Measurements from ENCODE around the gene ZMYM1.
"Not testable (repeated sequence)": the region's sequence is repeated elsewhere in the genome, so short reads cannot be mapped to it uniquely, and the experiment has no call there.

The ZMYM1 gene

DNA sequence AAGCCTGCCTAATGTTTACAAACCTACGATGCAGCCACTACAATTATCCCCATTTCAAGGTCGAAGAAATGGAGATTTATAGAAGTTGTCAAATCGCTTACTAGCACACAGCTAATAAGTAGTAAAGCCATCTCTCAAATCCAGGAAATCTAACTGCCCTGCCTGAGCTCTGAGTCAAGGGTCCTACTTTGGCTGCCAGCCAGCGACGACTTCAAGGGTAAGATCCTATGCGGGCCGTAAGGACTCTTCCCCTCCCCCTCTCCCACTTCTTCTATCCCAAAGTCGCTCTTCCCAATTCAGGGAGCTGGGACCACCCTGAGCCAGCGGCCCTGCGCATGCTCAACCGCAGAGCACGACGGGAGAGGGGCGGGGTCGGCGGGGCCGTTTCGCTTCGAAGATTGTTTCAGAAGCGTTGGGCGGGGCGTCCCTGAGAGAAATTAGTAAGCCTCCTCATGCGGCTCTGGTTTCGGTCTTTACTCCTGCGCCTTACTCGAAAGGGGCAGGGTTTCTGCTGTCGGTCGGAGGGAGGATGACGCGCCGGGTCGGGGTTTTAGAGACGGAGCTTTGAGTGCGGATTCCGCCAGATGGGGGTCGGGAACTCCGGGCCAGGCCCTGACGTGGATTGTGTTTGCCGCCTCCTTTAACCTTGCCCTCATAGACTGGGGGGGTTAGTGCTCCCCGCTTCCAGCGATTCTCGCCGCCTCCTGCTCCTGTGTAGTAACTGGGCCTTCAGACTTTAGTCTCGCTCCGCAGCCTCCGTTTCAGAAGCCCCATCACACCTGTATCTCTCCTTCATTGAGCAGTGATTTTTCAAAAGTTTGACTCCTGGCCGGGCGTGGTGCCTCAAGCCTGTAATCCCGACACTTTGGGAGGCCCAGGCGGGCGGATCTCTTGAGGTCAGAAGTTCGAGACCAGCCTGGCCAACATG lies at the start of gene ZMYM1:
TSS of gene ZMYM1 (plus strand) at position 383 of the 928 bp plus-strand sequence. CDS start 14,603 bp downstream, outside the sequence.
- peak within 1 kb of the TSS; percentile 54 to 95 (median 88) for H3K27ac ChIP-seq
- peak within 1 kb of the TSS; percentile 44 to 79 (median 63) for H3K4me3 ChIP-seq

DNA sequence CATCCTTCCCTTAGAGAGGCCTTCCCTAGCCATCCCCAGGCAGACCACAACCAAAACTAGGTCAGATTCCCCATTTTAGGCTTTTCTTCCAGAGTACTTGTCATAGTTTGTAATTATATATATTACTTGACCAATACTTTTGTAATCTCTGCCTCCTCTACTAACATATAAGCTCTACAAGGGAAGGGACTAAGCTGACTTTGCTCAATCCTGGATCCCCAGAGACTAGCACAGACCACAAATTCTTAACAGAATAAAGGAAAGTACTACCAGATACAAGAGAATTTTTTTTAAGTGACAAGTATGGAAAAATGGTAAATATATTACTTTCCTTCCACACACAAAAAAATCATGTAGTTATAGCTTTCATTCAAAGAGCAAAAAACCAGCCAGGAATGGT lies 49.4 kb upstream of the ZMYM1 start:
- peak overlapping the region in 3 of 7 experiments; percentile 65 to 81 (median 73) for H3K4me3 ChIP-seq

DNA sequence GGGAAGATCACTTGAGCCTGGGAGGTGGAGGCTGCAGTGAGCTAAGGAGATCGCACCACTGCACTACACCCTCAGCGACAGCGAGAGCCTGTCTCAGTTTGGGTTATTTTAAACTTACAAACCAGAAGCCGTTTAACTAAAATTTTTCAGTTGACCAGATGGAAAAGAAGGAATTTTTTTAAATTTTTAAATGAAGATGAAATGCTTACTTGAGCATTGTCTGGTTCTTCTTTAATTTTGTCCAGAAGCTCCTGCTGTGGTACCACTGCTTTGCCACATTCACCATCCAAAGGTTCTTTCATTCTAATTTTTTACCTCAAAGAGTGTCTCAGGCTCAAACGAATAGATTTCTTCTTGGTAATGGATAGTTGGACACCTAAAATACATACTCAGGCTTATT lies 48.8 kb upstream of the ZMYM1 start:
- Histone ChIP-seq H3K4me3 (peak overlapping the region in 6 of 7 experiments; percentile 55 to 81 (median 71)), H3K27ac (peak overlapping the region in 19 of 21 experiments; percentile 77 to 98 (median 94))

More for the DNA sequence above, 49.4 kb upstream of the ZMYM1 start:
- H3K27ac ChIP-seq = peak overlapping the region in 5 of 21 experiments; percentile 86 to 97 (median 94)

DNA sequence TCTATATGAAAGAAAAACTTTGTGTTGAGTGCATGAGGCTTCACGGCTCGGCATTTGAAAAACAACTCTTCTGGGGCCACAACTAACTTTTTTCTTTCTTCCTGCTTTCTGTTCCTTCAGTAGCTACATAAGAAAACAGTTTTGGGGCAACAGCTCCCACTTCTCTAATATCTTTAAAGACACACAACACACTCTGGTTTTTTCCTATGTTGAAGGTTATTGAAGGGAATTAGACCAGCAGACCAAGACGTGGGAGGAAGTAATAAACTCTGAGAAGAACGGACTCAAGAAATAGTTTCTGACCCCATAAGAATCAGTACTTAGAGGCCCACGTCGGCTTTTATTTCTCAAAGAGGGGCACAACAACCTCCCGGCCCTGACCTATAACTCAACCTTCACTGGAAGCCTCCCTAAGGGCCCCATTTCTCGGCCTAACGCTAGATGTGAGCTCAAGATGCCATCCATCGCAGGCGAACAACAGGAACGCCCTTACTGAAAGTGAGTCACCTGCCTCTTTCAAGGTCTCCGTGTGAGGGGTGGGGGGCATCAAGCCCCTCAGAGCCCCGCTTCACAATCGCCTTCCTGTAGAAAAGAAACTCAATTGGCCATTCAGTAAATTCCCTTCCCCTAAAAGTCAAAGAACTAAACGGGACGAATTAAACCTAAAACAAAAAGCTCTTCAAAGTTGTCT lies 48.3 kb upstream of the ZMYM1 start:
- peak overlapping the region; percentile 0 to 98 (median 94) for H3K27ac ChIP-seq
- H3K4me3 ChIP-seq = peak overlapping the region; percentile 55 to 81 (median 69)

DNA sequence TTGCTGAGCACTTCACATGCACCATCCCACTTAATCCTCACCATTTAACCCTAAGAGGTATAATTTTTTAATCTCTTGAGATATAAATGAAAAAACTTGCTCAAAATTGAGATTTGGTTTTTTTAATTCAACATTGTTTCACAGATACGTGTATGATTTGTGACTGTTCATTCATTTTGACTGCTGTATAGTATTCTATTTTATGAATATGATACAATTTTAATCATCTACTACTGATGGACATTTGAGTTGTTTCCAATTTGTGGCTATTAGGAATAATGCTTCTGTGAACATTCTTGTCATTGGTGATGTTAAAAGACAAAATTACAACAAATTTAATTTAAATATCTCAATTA lies 46.8 kb upstream of the ZMYM1 start:
- peak overlapping the region in 4 of 7 experiments; percentile 57 to 81 (median 69) for H3K4me3 ChIP-seq
- H3K27ac ChIP-seq = no peak overlapping the region

DNA sequence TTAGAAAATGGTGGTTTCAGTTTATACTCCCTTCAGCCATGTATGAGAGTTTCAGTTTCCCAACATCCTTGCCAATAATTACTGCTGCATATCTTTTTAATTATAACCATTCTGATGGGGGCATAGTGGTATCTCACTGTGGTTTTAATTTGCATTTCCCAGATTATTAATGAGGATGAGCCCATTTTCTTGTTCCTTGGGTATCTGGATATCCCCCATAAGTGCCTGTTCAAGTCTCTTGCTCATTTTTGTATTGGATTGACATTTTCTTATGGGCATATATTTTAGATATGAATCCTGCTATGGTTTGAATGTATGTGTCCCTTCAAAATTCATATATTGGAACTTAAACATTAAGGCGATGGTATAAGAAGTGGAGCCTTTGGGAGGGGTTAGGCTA lies 45.8 kb upstream of the ZMYM1 start:
- Histone ChIP-seq H3K4me3 (no peak overlapping the region), H3K27ac (no peak overlapping the region)

DNA sequence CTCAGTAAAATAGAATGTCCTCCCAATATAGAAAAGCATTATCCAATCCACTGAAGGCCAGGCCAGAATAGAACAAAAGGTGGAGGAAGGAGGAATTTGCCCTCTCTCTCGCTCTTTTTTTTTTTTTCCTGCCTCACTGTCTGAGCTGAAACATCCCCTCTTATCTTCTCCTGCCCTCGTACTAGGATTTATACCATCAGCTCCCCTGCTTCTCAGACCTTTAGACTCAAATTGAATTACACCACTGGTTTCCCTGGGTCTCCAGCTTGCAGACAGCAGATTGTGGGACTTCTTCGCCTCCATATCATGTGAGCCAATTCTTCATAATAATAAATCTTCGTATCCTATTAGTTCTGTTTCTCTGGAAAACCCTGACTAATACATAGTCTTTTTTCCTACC lies 42.6 kb upstream of the ZMYM1 start:
- H3K4me3 ChIP-seq = no peak overlapping the region
- no peak overlapping the region for H3K27ac ChIP-seq

DNA sequence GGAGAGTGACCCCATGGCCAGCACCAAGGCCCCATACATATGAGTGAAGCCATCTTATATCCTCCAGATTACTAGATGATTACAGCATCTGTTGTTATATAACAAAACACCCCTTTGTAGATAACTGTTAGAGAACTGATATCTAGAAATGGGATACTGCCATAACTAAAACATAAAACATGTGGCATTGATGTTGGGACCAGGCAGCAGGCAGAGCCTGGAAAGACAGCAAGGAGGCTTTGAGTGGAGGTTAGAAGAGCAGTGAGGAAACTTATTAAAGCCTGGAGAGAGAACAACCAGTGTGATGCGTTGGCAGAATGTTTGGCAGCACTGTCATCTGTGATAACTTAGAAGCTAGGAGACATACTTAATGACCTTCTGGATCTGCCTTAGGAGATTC lies 42.0 kb upstream of the ZMYM1 start:
- H3K27ac ChIP-seq = no peak overlapping the region
- H3K4me3 ChIP-seq = no peak overlapping the region

DNA sequence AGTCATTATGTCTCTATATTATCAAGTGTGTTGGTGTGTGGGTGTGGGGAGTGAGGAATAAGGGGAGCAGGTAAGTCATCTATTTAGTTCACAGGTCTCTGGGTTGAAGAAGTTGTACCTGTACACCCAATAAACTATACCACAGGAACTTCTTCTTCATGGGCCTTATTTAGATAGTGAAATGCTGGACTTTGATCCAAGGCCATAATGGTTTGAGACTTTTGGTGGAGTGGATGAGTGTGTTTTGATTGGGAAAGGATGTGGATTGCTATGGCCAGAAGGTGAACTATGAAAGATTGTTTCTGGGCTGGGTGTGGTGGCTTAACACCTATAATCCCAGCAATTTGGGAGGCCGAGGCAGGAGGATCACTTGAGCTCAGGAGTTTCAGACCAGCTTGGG lies 40.5 kb upstream of the ZMYM1 start:
- H3K27ac ChIP-seq = no peak overlapping the region

DNA sequence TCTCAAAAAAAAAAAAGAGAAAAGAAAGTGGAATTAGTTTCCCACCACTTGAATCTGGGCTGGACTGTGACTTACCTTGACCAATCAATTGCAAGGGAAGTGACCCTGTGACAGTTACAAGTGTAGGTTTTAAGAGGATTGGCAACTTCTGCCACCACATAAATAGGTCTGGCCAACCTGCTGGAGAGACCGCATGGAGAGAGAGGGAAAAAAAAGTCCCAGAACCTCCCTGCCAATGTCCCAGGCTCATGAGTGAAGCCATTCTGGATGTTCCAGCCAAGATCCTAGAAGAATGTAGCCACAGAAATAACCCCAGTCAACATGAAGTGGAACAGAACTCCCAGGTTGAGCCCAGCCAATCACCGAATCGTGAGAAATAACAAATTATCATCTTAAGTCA lies 35.7 kb upstream of the ZMYM1 start:
- H3K27ac ChIP-seq = no peak overlapping the region
- no peak overlapping the region for H3K4me3 ChIP-seq

More for the DNA sequence above, 40.5 kb upstream of the ZMYM1 start:
- H3K4me3 ChIP-seq = no peak overlapping the region

DNA sequence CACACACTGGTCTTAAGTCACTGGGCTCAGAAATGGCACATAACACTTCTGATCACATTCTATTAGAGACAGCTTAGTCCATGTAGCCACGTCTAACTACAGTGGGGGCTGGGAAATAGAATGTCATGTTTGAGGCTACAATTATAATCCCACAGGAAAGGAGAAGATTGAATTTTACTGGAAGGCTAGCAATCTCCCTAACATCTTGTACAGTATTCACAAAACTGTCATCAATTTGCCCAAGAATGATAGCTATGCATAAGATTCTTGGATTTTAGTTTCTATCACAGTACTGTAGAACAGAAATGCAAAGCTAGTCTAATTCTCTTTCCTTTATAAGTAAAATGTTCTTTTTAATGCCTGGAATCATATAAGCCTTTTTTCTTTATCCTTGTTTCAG lies 34.8 kb upstream of the ZMYM1 start:
- H3K4me3 ChIP-seq = no peak overlapping the region
- no peak overlapping the region for H3K27ac ChIP-seq

DNA sequence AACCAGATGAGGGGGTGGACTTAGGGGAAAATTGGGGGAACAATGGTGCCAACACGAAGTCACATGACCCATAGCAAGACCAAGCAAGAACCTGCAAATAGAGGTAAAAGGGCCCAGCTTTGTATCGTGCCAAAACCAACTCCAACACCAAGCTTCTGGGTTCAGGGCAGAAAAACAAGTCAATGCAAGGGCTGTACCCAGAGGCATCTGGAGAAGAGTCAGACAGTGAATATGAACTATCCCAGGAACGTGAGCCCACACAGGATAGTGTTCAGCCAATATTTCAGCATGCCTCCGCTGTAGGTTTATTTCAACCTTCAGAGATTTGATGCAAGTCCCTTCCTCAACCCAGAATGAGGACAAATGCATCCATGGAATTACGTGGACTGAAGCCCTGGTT lies 32.5 kb upstream of the ZMYM1 start:
- H3K27ac ChIP-seq = peak overlapping the region in 11 of 21 experiments; percentile 5 to 67 (median 49)
- no peak overlapping the region for H3K4me3 ChIP-seq

DNA sequence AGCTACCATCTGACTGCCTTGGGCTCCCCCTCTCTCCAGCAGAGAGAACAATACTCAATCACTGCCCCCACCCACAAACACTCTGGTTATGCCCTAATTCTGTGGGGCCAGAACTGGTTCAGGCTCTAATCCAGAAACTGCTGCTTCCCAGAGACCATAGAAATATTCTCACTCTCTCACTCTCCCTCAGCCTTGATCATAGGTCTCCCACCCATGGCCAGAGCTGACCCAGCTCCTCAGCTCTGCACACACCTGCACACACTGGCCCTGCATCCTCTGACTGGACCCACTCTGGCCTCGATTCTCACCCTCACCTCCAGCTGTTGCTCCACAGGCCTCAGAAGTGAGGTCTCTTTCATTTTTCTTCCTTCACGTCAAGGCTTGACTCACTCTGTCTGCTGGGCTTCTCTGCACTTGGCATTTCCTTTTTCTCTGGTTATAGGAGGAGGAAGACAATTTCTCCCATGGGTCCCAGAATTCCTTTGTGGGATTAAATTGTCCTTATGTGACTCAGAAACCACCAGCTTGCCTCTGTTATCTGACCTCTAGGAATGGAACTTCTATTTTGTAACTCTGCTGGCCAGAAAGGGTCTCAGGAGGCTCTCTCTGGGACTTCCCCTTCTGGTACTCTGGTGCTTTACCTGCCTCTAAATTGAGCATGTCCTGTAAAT lies 31.9 kb upstream of the ZMYM1 start:
- Histone ChIP-seq H3K27ac (peak overlapping the region in 12 of 21 experiments; percentile 5 to 67 (median 43)), H3K4me3 (no peak overlapping the region)

DNA sequence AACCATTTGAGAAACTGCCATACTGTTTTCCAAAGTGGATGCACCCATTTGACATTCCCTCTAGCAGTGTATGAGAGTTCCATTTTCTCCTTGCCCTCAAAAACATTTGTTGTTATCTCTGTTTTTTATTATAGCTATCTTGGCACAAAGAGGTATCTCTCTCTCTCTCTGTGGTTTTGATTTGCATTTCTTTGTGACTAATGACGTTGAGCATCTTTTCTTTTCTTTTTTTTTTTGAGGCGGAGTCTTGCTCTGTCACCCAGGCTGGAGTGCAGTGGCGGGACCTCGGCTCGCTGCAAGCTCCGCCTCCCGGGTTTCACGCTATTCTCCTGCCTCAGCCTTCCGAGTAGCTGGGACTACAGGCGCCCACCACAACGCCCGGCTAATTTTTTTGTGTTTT lies 30.1 kb upstream of the ZMYM1 start:
- Histone ChIP-seq H3K4me3 (no peak overlapping the region), H3K27ac (no peak overlapping the region)

DNA sequence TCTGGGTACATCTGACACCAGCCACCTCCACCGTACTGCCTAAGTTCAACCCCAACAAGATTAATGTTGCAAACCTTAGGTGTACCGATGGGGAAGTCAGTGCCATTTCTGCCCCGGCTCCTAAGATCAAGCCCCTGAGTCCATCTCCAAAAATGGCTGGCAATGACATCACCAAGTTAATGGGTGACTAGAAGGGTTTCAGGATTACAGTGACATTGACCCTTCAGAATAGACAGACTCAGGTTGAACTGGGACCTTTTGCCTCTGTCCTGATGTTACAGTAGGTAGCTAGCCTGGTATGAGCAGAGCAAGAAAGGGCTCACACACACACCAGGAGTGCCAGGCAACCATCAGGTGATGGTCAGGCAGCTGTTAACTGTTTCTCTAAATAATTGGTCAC lies 25.8 kb upstream of the ZMYM1 start:
- no peak overlapping the region for H3K4me3 ChIP-seq
- no peak overlapping the region for H3K27ac ChIP-seq

DNA sequence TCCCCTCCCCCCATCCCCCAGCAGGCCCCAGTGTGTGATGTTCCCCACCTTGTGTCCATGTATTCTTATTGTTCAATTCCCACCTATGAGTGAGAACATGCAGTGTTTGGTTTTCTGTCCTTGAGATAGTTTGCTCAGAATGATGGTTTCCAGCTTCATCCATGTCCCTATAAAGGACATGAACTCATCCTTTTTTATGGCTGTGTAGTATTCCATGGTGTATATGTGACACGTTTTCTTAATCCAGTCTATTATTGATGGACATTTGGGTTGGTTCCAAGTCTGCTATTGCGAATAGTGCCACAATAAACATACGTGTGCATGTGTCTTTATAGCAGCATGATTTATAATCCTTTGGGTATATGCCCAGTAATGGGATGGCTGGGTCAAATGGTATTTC lies 24.9 kb upstream of the ZMYM1 start:
- not testable (repeated sequence) for H3K4me3 ChIP-seq, H3K27ac ChIP-seq

DNA sequence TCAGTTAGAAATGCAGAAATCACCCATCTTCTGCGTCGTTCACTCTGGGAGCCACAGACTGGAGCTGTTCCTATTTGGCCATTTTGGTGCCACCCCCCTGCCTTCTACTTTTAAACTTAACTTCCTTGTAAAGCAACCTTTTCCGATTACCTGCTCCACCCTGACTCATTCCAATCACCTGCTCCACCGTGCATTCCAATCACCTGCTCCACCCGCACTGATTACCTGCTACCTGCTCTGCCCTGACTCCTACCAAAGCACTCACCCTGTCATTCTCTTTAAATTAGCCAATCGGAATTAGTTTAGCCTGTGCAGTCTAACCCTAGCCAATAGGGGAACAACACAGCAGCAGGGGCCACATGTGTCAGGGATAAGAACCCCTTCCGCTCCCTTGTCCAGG lies 20.9 kb upstream of the ZMYM1 start:
- H3K27ac ChIP-seq, H3K4me3 ChIP-seq: not testable (repeated sequence)

DNA sequence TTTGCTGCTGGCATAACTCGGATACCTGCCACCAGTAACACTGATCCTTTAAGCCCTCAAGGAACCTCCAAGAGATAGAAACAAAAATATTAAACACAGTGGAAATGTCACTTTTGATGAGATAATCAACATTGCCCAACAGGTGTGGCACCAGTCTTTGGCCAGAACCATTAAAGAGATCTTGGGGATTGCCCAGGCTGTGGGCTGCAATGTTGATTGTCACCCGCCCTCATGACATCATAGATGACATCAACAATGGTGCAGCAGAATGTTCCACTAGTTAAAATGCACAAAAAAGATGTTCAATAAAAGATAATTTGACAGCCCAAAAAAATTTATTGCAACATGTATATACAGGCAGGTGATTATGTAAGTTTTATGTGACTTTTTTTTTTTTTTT lies 20.2 kb upstream of the ZMYM1 start:
- Histone ChIP-seq H3K4me3 (no peak overlapping the region), H3K27ac (no peak overlapping the region)

DNA sequence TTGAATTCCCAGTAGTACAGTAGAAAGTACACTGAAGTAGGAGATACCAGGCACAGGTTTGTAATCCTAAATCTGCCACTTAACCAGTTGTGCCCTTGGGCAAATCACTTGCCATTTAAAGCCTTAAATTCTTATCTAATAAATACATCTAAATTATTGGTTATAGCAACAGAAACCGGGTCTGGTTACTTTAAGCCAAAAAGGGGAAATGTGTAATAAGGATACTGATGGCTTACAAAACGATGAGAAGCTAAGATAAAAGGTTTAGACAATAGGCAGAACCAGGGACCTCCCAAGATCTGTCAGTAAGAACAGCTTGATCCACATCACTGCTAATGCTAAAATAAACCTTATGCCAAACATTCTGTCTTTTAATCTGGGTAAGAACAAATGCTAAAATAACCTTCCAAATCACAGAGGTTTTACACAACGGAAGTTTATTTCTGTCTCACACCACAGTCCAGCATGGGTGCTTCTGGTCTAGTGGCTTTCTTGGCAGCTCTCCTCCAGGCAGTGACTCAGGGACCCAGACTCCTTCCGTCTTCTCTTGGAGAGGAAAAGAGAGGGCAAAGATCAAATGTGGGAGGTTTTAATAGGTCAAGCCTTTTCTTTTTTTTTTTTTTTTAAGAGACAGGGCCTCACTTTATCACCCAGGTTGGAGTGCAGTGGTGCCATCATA lies 16.5 kb upstream of the ZMYM1 start:
- no peak overlapping the region for H3K4me3 ChIP-seq
- peak overlapping the region in 1 of 21 experiments; percentile 9 for H3K27ac ChIP-seq

DNA sequence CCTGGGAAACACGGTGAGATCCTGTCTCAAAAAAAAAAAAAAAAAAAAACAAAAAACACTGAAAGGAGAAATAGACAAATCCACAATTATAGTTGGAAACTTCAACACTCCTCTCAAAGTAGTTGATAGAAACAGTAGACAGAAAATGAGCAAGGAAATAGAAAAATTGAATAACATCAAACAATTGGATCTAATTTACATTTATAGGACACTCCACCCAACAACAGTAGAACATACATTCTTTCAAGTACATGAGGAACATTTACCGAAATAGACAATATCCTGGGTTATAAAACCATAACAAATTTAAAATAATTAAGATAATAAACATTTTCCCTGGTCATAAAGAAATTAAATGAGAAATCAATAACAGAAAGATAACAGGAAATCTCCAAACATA lies 14.9 kb upstream of the ZMYM1 start:
- Histone ChIP-seq H3K27ac (no peak overlapping the region), H3K4me3 (no peak overlapping the region)

Data from skin epidermis (tissue), 12 donors.